NCI-H2107 treated with DMSO at 0.1 percent for 48 hours (cell line): ENCODE data around the gene BAZ1A.

ENCODE experiments used
- DNase-seq: peaks from one replicate; lab custom pipeline; 2025; ENCODE audit not compliant: unreplicated experiment; lab: John Stamatoyannopoulos, UW

The BAZ1A gene

GRCh38 chr14:34723867-34724266 is 151.3 kb downstream of the BAZ1A start:
- DNase-seq = no peak

GRCh38 chr14:34722723-34723545 is 152.2 kb downstream of the BAZ1A start:
- DNase-seq = peak; percentile 78

- DNase-seq = no peak
These were observed 154.0 kb downstream of the BAZ1A start for GRCh38 chr14:34721129-34721528.

- no peak for DNase-seq
These were observed 156.3 kb downstream of the BAZ1A start for GRCh38 chr14:34718750-34719304.

GRCh38 chr14:34715127-34715863 is 159.9 kb downstream of the BAZ1A start:
- no peak for DNase-seq

- DNase-seq = peak; percentile 66
These were observed 160.6 kb downstream of the BAZ1A start, which contains the start of gene CFL2 for GRCh38 chr14:34714320-34715126. TSS of gene CFL2 (minus strand) at chr14:34714593. CDS start at chr14:34714540, 53 bp downstream.

- peak; percentile 39 for DNase-seq
These were observed 161.4 kb downstream of the BAZ1A start for GRCh38 chr14:34713681-34714319.

- no peak for DNase-seq
These were observed 162.0 kb downstream of the BAZ1A start for GRCh38 chr14:34713122-34713680.

GRCh38 chr14:34711796-34712712 is 163.1 kb downstream of the BAZ1A start:
- no peak for DNase-seq

GRCh38 chr14:34711169-34711568 is 164.0 kb downstream of the BAZ1A start:
- DNase-seq = peak; percentile 63

GRCh38 chr14:34710744-34711143 is 164.4 kb downstream of the BAZ1A start:
- DNase-seq = no peak

GRCh38 chr14:34710006-34710405 is 165.2 kb downstream of the BAZ1A start:
- DNase-seq = no peak

- no peak for DNase-seq
These were observed 167.4 kb downstream of the BAZ1A start for GRCh38 chr14:34707722-34708121.
